Activated naive CD8-positive, alpha-beta T cell treated with anti-CD3 and anti-CD28 coated beads, Interleukin-2, amount 10 ng/mL, durations not matched to agents 7 days and 5 days (primary cell): ENCODE measurements around the gene GRIA1. TPM values are rescaled to one million over a fixed set of nuclear protein-coding genes. Genes with fewer than 3 reads are reported as not detected.

Experiments used
- ATAC-seq: fragments of 150-1000 bp; cut with Tn5 transposase; one replicate; pipeline ENCODE4 v1.10.0; 2021; ENCODE audit warnings: low read depth, moderate library complexity
- POLR2A ChIA-PET: fragments of 350-600 bp; sonication (Branson Sonifier 250); formaldehyde crosslinking; loops from one replicate; lab custom pipeline; 2021; ENCODE audit warnings: antibody characterized with exemption; lab: Charles Lee
- DNase-seq: peaks from one replicate; pipeline ENCODE4 v3.0.0; 2021
- H3K27ac Mint-ChIP-seq: one replicate; pipeline ENCODE4 v1.8.0; 2022; ENCODE audit warnings: mild to moderate bottlenecking, mixed read lengths
- H3K27me3 Mint-ChIP-seq: one replicate; pipeline ENCODE4 v1.8.0; 2022; ENCODE audit warnings: mild to moderate bottlenecking, moderate library complexity, mixed read lengths
- H3K36me3 Mint-ChIP-seq: one replicate; pipeline ENCODE4 v1.8.0; 2021; ENCODE audit warnings: mild to moderate bottlenecking, mixed read lengths
- H3K4me1 Mint-ChIP-seq: one replicate; pipeline ENCODE4 v1.8.0; 2021; ENCODE audit warnings: mixed read lengths
- H3K4me3 Mint-ChIP-seq: one replicate; pipeline ENCODE4 v1.8.0; 2022; ENCODE audit warnings: mild to moderate bottlenecking, moderate library complexity, mixed read lengths
- H3K9me3 Mint-ChIP-seq: one replicate; pipeline ENCODE4 v1.8.0; 2021; ENCODE audit warnings: mixed read lengths
- total RNA-seq, 2 experiments: library from RNA; stranded (reverse); gene quantifications; one replicate each; pipeline ENCODE4 v1.2.3, GENCODE V29; 2021

Gene GRIA1
- total RNA-seq, 2 experiments from 2014 or later: not detected

DNA sequence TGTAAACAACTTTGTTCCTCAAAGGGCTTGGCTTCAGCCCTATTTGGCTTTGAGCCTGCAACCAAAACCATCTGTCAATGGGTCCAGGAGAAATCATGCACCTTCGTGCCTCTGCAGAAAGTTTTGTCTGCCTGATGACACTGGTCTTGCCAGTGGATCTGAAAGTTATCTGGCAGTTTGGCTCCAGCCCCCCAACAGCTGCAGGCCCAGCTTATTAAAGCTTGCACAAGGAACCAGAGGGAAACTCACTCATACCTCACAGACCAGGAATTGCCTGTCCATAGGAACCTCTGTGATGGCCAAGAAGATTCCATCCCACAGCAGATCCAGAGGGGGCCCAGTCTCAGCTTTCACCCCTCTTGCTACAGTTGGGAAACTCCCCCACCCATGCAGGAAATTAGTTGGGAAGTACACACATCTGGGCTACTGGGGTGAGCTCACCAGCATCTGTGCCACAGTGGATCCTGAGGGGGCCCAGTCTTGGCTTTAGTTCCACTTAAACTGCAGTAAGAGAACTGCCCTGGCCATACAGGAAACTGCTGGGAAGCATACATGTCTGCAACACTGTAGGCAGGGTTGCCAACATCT lies 265.5 kb downstream of the GRIA1 start:
- H3K27me3 Mint-ChIP-seq: no peaks in the 10 kb centered on the region
- no peaks in the 10 kb centered on the region for H3K4me1 Mint-ChIP-seq
- H3K4me3 Mint-ChIP-seq: no peak overlapping the region
- POLR2A ChIA-PET: no interaction called here
- DNase-seq (no peak), ATAC-seq (no peak)
- peaks cover 2% of the 10 kb centered on the region for H3K9me3 Mint-ChIP-seq
- H3K36me3 Mint-ChIP-seq: no peaks in the 10 kb centered on the region
- no peak overlapping the region for H3K27ac Mint-ChIP-seq

DNA sequence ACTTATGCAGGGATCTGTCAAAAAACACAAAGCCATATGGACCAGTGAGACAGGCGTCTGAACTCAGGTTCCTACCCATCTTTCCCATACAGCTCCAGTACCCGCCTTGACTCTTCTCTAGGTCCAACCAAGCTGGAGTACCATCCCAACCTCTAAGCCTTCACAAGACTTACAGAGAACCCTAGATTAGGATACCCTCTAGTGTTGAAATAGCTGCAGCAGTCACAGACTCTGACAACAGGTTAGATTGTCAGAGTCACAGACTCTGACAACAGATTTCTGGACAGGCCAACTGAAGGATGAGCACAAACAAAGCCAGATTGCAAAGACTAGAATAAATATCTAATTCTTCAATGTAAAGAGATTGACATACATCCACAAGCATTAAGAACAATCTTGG lies 266.1 kb downstream of the GRIA1 start:
- Mint-ChIP-seq H3K9me3 (peaks cover 2% of the 10 kb centered on the region), H3K4me3 (no peak overlapping the region), H3K36me3 (no peaks in the 10 kb centered on the region), H3K27me3 (no peaks in the 10 kb centered on the region), H3K27ac (no peak overlapping the region), H3K4me1 (no peaks in the 10 kb centered on the region)
- DNase-seq: no peak
- ATAC-seq: no peak
- POLR2A ChIA-PET: no interaction called here

DNA sequence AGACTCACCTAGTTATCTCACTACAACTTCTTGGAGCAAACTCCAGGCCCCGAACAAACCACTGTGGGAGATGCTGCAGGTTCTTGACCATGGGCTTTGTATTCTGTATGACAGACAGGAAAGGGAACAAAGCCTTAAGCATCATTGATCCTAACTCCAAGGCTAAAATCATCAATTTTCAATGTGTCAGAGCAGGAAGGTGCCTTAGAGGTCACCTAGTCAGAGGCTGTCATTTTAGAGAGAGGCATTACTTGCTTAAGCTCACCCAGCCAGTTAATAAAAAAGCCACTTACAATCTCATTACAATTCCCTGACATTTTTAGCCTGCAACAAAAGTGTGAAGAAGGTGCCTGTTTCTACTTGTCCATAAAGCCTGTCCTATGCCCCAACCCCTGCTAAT lies 275.5 kb downstream of the GRIA1 start:
- H3K9me3 Mint-ChIP-seq: no peaks in the 10 kb centered on the region
- POLR2A ChIA-PET: no interaction called here
- H3K4me3 Mint-ChIP-seq: no peak overlapping the region
- ATAC-seq (no peak), DNase-seq (no peak)
- no peaks in the 10 kb centered on the region for H3K36me3 Mint-ChIP-seq
- H3K27ac Mint-ChIP-seq: no peak overlapping the region
- H3K27me3 Mint-ChIP-seq: no peaks in the 10 kb centered on the region
- H3K4me1 Mint-ChIP-seq: no peaks in the 10 kb centered on the region

DNA sequence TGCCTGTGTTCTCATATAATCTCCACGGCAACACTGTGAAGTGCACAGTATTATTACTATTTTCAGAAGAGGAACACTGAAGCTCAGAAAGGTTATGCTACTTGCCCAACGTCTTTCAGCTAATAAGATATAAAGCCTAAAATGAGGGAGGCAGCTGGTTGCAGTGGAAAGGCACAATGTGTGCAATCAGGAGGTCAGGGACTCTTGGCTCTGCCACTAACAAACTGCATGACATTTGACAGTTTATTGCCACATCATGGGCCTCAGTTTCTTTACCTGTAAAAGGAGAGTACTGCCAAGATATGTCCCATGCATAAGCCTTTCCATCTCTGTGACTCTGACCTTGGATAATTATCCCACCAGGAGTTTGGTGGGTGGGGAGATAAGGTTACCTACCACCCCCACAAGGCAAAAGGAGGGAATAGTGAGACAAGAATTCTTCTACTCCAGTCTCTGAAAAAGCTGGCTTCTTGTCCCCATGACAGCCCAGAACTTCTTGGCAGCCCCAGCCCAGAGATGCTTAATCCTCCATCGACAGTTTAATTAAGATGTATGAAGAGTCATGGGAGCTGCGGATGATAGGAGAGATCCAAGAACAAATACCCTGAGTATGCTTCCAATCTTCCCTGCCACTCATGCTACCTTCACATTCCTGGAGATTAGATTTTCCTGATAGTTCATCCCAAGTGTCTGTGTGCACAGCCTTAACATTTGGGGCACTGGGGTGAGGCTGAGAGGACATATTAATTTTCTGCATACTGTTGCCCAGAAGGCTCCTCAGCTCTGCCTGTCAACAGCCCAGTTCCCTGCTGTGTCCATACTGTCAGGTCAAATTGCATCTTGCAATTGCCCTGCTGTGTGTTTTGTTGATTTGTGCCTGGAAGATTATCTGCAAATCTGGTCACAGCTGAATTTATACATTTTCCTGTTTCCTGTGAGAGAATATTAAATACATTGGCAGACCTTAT lies 277.0 kb downstream of the GRIA1 start:
- H3K4me3 Mint-ChIP-seq: no peak overlapping the region
- no peaks in the 10 kb centered on the region for H3K9me3 Mint-ChIP-seq
- H3K27ac Mint-ChIP-seq: no peak overlapping the region
- H3K4me1 Mint-ChIP-seq: no peaks in the 10 kb centered on the region
- DNase-seq (no peak), ATAC-seq (no peak)
- no peaks in the 10 kb centered on the region for H3K36me3 Mint-ChIP-seq
- H3K27me3 Mint-ChIP-seq: no peaks in the 10 kb centered on the region
- POLR2A ChIA-PET: no interaction called here

DNA sequence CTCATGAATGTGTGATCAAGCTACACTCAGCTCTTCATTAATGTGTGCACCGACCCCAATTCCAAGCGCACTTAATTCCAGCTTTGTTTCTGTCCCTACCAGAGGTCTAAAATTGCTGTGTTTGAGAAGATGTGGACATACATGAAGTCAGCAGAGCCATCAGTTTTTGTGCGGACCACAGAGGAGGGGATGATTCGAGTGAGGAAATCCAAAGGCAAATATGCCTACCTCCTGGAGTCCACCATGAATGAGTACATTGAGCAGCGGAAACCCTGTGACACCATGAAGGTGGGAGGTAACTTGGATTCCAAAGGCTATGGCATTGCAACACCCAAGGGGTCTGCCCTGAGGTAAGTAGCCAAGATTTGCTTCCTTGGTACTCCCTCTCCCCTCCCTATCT lies 279.6 kb downstream of the GRIA1 start:
- POLR2A ChIA-PET: no interaction called here
- H3K36me3 Mint-ChIP-seq: no peaks in the 10 kb centered on the region
- no peak for ATAC-seq
- DNase-seq: no peak
- H3K4me3 Mint-ChIP-seq: no peak overlapping the region
- no peaks in the 10 kb centered on the region for H3K4me1 Mint-ChIP-seq
- no peaks in the 10 kb centered on the region for H3K9me3 Mint-ChIP-seq
- H3K27me3 Mint-ChIP-seq: no peaks in the 10 kb centered on the region
- H3K27ac Mint-ChIP-seq: no peak overlapping the region

DNA sequence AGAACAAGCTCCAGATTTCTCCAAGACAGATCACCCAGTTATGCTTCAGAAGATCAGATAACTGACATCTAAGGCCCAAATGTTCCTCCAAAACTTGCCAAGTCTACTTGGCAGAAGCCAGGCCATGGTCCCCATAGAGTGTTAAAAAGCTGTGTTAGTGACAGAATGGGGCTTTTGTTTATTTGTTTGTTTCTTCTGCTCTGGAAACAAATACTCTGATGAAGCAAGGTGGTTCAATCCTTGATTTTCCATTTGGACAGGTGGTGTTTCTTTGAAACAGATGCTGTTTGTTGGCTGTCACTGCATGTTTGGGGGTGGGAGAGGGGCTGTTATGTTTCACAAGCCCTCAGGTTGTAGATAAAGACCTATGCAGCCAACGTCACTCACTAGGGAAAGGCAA lies 284.2 kb downstream of the GRIA1 start:
- ATAC-seq (no peak), DNase-seq (no peak)
- POLR2A ChIA-PET: no interaction called here
- Mint-ChIP-seq H3K36me3 (no peaks in the 10 kb centered on the region), H3K27me3 (no peaks in the 10 kb centered on the region), H3K9me3 (no peaks in the 10 kb centered on the region), H3K4me3 (no peak overlapping the region), H3K27ac (no peak overlapping the region), H3K4me1 (no peaks in the 10 kb centered on the region)

DNA sequence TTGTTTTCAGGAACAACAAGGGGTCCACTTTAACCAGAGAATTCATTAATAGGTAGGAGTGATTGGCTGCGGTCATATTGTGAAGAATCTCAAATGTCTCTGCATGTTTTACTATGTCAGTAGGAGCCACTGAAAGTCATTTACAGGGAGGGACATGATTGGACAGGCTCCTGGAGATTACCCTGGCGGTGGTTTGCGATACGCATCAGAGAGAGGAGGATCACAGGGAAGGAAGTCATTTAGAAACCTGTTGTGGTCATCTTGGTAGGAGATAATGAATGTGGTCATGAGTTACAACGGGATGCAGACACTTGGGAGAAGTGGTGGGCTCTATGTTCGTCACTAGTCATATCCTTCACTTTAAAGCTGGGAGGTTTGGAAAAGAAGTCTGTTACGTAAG lies 285.5 kb downstream of the GRIA1 start:
- Mint-ChIP-seq H3K27me3 (peaks cover 2% of the 10 kb centered on the region), H3K4me1 (no peaks in the 10 kb centered on the region), H3K9me3 (no peaks in the 10 kb centered on the region), H3K4me3 (no peak overlapping the region), H3K27ac (no peak overlapping the region), H3K36me3 (no peaks in the 10 kb centered on the region)
- DNase-seq (no peak), ATAC-seq (no peak)
- POLR2A ChIA-PET: no interaction called here

DNA sequence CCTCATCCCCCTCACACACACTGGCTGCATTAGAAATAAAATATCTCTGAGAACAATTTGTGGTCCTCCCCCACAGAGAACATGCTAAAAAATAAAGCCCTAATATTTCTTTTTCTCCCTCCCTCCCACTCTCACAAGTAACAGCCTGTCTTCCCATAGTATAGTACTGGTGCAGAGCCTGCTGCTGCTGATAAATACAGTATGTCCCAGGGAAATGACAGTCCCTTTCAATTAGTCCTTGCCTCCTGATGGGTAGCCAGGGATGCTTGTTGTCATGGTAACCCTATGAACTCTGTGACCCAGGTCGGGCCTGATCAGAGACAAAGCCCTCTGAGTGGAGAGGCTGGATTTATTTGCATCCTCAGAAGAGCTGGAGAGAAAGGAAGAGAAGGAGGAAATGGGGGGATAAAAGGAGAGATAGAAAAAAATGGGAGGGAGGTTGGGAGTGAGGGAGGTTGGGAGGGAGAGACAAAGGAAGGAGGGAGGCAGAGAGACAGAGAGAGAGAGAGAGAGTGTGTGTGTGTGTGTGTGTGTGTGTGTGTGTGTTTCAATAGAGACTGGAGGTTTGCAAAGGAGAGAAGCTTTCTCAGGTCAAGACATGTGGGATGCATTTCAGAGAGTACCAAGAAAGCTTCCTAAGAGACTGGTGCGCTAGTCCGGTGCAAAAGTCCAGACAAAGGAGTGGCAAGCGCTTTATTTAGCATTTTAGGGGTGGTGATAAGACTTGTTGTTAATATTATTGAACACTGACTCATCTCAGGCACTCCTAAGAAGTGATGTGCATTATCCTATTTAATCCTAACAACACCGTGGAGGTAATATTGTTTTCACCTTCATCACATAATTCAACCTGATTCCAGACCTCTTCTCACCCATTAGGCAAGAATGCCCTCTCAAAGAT lies 287.5 kb downstream of the GRIA1 start:
- H3K27me3 Mint-ChIP-seq: peaks cover 2% of the 10 kb centered on the region
- POLR2A ChIA-PET: no interaction called here
- no peaks in the 10 kb centered on the region for H3K9me3 Mint-ChIP-seq
- H3K27ac Mint-ChIP-seq: no peak overlapping the region
- no peaks in the 10 kb centered on the region for H3K36me3 Mint-ChIP-seq
- no peak for ATAC-seq
- DNase-seq: no peak
- no peak overlapping the region for H3K4me3 Mint-ChIP-seq
- H3K4me1 Mint-ChIP-seq: no peaks in the 10 kb centered on the region

DNA sequence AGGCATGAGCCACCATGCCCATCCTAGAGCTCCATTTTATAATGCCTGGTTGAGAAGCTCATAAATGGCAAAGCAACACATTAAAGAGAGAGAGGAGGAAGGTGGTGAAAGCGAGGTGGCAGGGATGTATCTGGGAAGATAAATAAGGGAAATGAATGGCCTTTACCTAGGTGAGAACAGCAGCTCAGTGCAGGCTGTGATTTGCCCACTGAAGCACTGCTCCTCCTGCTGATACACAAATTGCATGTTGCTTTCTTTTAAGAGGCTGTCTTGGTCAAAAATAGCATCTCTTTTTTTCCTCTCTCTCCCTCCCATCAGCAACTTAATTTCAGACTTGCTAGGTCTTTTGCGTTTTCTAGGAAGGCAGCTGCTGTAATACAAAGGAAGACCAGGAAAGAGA lies 289.4 kb downstream of the GRIA1 start:
- no peak overlapping the region for H3K4me3 Mint-ChIP-seq
- ATAC-seq: no peak

DNA sequence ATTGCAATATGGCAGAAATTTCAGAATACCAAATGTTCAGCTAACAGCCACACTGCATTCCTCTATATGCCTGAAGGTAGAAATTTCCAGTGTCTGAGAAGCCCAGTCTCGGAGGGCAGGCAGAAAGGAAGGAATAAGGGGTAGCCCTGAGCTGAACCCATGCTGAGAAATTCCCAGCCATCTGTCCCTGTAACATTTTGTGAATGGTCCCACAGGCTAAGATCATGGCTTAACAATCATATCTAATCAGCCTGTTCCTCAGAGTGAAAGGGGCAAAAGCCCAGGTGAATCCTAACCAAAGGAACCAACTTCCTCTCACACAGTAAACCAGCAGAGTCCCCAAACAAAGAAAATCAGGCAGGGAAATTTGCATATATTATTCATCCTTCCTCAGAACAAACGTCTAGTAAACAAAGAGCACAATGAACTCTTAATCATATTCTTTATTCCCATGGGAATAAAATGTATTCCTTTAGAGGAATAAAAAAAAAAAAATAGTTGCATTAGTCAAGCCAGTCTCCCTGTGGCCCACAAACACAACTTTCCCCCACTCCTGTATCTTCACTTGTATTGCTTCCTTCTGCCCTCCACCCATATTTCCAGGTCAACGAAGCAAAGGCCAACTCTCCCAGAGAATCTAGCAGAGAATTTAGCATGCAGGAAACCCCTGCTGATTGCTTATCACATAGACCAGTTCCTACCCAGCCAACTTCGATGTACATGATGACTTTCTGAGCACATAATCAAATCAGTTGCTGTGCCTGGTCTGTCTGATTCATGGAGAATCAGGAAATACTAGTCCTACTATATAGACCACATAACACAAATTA lies 290.6 kb downstream of the GRIA1 start:
- Mint-ChIP-seq H3K36me3 (no peaks in the 10 kb centered on the region), H3K4me1 (no peaks in the 10 kb centered on the region), H3K27me3 (peaks cover 2% of the 10 kb centered on the region), H3K9me3 (no peaks in the 10 kb centered on the region), H3K4me3 (no peak overlapping the region), H3K27ac (no peak overlapping the region)
- POLR2A ChIA-PET: no interaction called here
- no peak for DNase-seq
- no peak for ATAC-seq

More for the DNA sequence above, 289.4 kb downstream of the GRIA1 start:
- Mint-ChIP-seq H3K27me3 (peaks cover 2% of the 10 kb centered on the region), H3K9me3 (no peaks in the 10 kb centered on the region), H3K4me1 (no peaks in the 10 kb centered on the region), H3K27ac (no peak overlapping the region), H3K36me3 (no peaks in the 10 kb centered on the region)
- POLR2A ChIA-PET: no interaction called here
- no peak for DNase-seq

DNA sequence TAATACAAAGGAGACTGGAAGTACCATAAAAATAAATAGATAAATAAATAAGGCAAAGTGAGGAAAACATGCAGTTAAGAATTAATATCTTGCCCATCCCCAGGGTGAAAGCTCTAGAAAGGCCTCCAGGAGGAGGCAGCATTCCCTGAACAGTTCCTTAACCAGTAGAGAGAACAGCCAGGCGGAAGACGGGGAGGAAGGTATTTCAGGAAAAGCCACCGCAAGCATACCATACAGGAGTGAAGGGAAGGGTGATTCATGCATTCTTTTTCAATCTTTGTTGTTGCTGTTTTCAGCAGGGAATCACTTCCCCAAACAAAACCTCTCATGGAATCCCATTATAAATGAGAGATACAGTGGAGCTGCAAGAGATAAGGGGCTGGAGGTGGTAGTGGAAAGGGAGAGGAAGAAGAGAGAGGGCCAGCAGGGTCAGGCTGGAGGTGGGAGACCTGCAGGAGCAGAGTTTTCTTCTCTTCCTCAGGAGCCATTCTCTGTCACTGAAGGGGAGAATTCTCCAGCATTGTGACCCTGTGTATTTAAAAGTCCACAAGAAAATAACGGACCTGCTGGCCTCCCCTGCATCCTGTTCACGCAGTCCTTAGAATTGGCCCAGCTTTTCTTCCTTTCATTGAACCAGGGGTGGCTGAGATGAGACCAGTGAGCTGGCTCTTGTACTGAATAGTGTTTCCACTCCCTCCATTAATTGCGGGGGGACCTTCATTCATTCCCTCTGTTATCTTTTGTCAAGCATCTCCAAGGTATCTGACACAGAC lies 292.3 kb downstream of the GRIA1 start:
- peaks cover 2% of the 10 kb centered on the region for H3K27me3 Mint-ChIP-seq
- no peak overlapping the region for H3K27ac Mint-ChIP-seq
- POLR2A ChIA-PET: no interaction called here
- no peaks in the 10 kb centered on the region for H3K36me3 Mint-ChIP-seq
- DNase-seq (no peak), ATAC-seq (no peak)
- no peaks in the 10 kb centered on the region for H3K4me1 Mint-ChIP-seq
- no peaks in the 10 kb centered on the region for H3K9me3 Mint-ChIP-seq
- H3K4me3 Mint-ChIP-seq: no peak overlapping the region

DNA sequence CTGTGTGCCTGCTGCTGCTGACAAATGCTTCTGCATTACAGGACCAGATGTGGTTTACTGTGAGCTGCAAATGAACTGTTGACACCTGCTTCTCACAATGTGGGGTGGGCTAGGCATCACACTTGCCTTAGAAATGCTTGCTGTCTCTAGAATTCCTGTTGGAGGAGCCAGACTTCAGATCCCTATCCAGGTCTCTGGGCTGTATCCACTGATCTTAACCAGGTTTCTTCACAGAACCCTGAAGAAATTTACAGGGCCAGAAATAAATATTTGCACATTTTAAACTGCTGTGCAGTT lies 292.8 kb downstream of the GRIA1 start:
- POLR2A ChIA-PET: no interaction called here
- Mint-ChIP-seq H3K4me1 (no peaks in the 10 kb centered on the region), H3K27me3 (peaks cover 2% of the 10 kb centered on the region), H3K9me3 (peaks cover 2% of the 10 kb centered on the region), H3K36me3 (no peaks in the 10 kb centered on the region), H3K27ac (no peak overlapping the region), H3K4me3 (no peak overlapping the region)
- ATAC-seq (no peak), DNase-seq (no peak)
